Right lobe of liver (tissue), 6 donors: ENCODE measurements around the gene ZRANB3. TPM values are rescaled to one million over a fixed set of nuclear protein-coding genes. Genes with fewer than 3 reads are reported as not detected.

Experiments used
- ATAC-seq, 4 donors: fragments of 200-7000 bp; cut with Tn5 transposase; one replicate each; pipeline ENCODE4 v1.9.1; 2020; ENCODE audit warnings: mild to moderate bottlenecking in 4 of 4, moderate library complexity in 4 of 4
- DNase-seq, 3 donors: peaks; one replicate each; pipeline ENCODE4 v3.0.0-alpha.2; 2020
- H3K27ac ChIP-seq, 3 donors: fragments of 200-600 bp; one replicate each; pipeline ENCODE4 v1.8.0; 2022
- H3K27me3 ChIP-seq, 2 donors: fragments of 200-600 bp; one replicate each; pipeline ENCODE4 v1.8.0; 2022
- H3K36me3 ChIP-seq, 4 donors: fragments of 200-600 bp; sonication (generic) in 1 of 4; one replicate each; pipeline versions ENCODE4 v1.5.1 to v1.8.0; 2017 to 2022; ENCODE audit warnings: control low read depth in 1 of 4
- H3K4me1 ChIP-seq, 4 donors: fragments of 200-600 bp; sonication (generic) in 1 of 4; one replicate each; pipeline versions ENCODE4 v1.5.1 to v1.8.0; 2017 to 2022; ENCODE audit warnings: control low read depth in 1 of 4
- H3K4me3 ChIP-seq, 3 donors: fragments of 200-600 bp; one replicate each; pipeline ENCODE4 v1.8.0; 2022
- H3K9me3 ChIP-seq, 4 donors: fragments of 200-600 bp; sonication (generic) in 1 of 4; one replicate each; pipeline versions ENCODE4 v1.5.1 to v1.8.0; 2017 to 2022; ENCODE audit warnings: control low read depth in 1 of 4
- CTCF ChIP-seq, 4 donors: fragments of 200-600 bp in 3 of 4; fragments of 450-650 bp in 1 of 4; IDR thresholded peaks; one replicate each; pipeline versions ENCODE4 v1.5.1 to v1.8.0; 2016 to 2022; ENCODE audit warnings: antibody characterized with exemption in 4 of 4, mild to moderate bottlenecking in 2 of 4
- POLR2A ChIP-seq: fragments of 450-650 bp; IDR thresholded peaks from one replicate; pipeline ENCODE4 v1.6.1; 2017; ENCODE audit warnings: antibody characterized with exemption, mild to moderate bottlenecking
- whole genome bisulfite sequencing: methylation state at CpG from one replicate; pipeline ENCODE4 v1.1.6; 2018; ENCODE audit warnings: low coverage, low lambda C conversion rate; ENCODE audit not compliant: insufficient coverage; ENCODE audit errors: missing lambda C conversion rate; 5-methylcytosine and 5-hydroxymethylcytosine counted together
- intact Hi-C, 2 donors: fragments of 100-400 bp; cut with DNase I; formaldehyde crosslinking; loops; one replicate each; pipeline versions ENCODE4 v1.11.2 to v1.14.1; 2022
- total RNA-seq, 6 experiments: library from RNA; depleted of rRNA in 2 of 6; stranded (reverse); fragments of >200 nt in 2 of 6; fragmentation: NEBNext Ultra II Directional in 3 of 6; extraction: Animal tissue kit (Norgen Biotek cat#: 25700) in 3 of 6; gene quantifications; one replicate each; pipeline versions ENCODE4 v1.1.0 to v1.2.4, GENCODE V29; 2016 to 2023
- donor health status: DM: no; HTN: yes; CAD: no.
- donor health status: DM: no; HTN: no; CAD: no.
- donor health status: DM: no; HTN: no; CAD: no.
- donor health status: DM: no; HTN: yes; CAD: no.
- donor health status: DM: no; HTN: yes; CAD: no.

The ZRANB3 gene
- total RNA-seq, 6 experiments from 2014 or later = 3.3 to 5.6 (median 4.0) TPM

- Histone ChIP-seq H3K27ac (no peak overlapping the region), H3K4me1 (no peaks in the 10 kb centered on the region), H3K36me3 (no peaks in the 10 kb centered on the region), H3K27me3 (no peaks in the 10 kb centered on the region), H3K4me3 (no peak overlapping the region), H3K9me3 (no peaks in the 10 kb centered on the region)
- WGBS = 87% methylated on average over 4 of the region's 5 CpGs
- no peak for TF ChIP-seq POLR2A
- TF ChIP-seq CTCF (IDR thresholded peaks at IDR 0.05) = no peak
- ATAC-seq = no peak
- no peak for DNase-seq
- intact Hi-C loops = no loop called here
Observed at GRCh38 chr2:135248611-135249010, 282.4 kb downstream of the ZRANB3 start.

GRCh38 chr2:135246711-135247270, 284.2 kb downstream of the ZRANB3 start:
- DNase-seq = no peak
- peak; percentile 42 to 72 (median 50) for ATAC-seq
- no peaks in the 10 kb centered on the region for H3K36me3 ChIP-seq
- TF ChIP-seq CTCF (IDR thresholded peaks at IDR 0.05) = no peak
- TF ChIP-seq POLR2A = no peak
- no peaks in the 10 kb centered on the region for H3K27me3 ChIP-seq
- intact Hi-C loops = no loop called here
- H3K27ac ChIP-seq = no peak overlapping the region
- H3K4me1 ChIP-seq = no peaks in the 10 kb centered on the region
- no peaks in the 10 kb centered on the region for H3K9me3 ChIP-seq
- no peak overlapping the region for H3K4me3 ChIP-seq
- WGBS = 16% methylated on average over 2 of the region's 2 CpGs

- no peak for DNase-seq
- Histone ChIP-seq H3K9me3 (no peaks in the 10 kb centered on the region), H3K27ac (no peak overlapping the region), H3K4me3 (no peak overlapping the region), H3K36me3 (no peaks in the 10 kb centered on the region), H3K27me3 (no peaks in the 10 kb centered on the region), H3K4me1 (no peaks in the 10 kb centered on the region)
- TF ChIP-seq CTCF (IDR thresholded peaks at IDR 0.05) (no peak), POLR2A (no peak)
- ATAC-seq = no peak
- intact Hi-C loops = no loop called here
Observed at GRCh38 chr2:135245071-135245470, 285.9 kb downstream of the ZRANB3 start.

- H3K4me3 ChIP-seq = no peak overlapping the region
- TF ChIP-seq POLR2A = no peak
- no peak for TF ChIP-seq CTCF (IDR thresholded peaks at IDR 0.05)
- H3K27ac ChIP-seq = no peak overlapping the region
- H3K9me3 ChIP-seq = no peaks in the 10 kb centered on the region
- no peaks in the 10 kb centered on the region for H3K27me3 ChIP-seq
- no peaks in the 10 kb centered on the region for H3K4me1 ChIP-seq
- DNase-seq (no peak), ATAC-seq (no peak)
- 100% methylated on average over 1 of the region's 2 CpGs for WGBS
- intact Hi-C loops = no loop called here
- H3K36me3 ChIP-seq = no peaks in the 10 kb centered on the region
Observed at GRCh38 chr2:135238651-135239050, 292.4 kb downstream of the ZRANB3 start.

GRCh38 chr2:135230150-135230549, 300.9 kb downstream of the ZRANB3 start:
- TF ChIP-seq CTCF (IDR thresholded peaks at IDR 0.05) (no peak), POLR2A (no peak)
- Histone ChIP-seq H3K27ac (no peak overlapping the region), H3K36me3 (no peaks in the 10 kb centered on the region), H3K4me1 (no peaks in the 10 kb centered on the region), H3K27me3 (no peaks in the 10 kb centered on the region), H3K9me3 (no peaks in the 10 kb centered on the region), H3K4me3 (no peak overlapping the region)
- ATAC-seq = no peak
- WGBS = 46% methylated on average over 1 of the region's 1 CpG
- intact Hi-C loops = no loop called here
- DNase-seq = no peak
